Fibroblast of lung (primary cell): ENCODE results near the gene PRPH2.

Experiments
- EZH2 ChIP-seq: IDR thresholded peaks from 2 replicates; pipeline ENCODE4 v1.5.1; 2012; ENCODE audit warnings: low read length, control low read depth, mild to moderate bottlenecking; ENCODE audit errors: missing control alignments
- TF ChIP-seq, protein P1 (sequence below), 2 donors: IDR thresholded peaks in 1 of 2; conservative IDR thresholded peaks in 1 of 2; 1 replicate in 1 of 2; 2 replicates in 1 of 2; pipeline ENCODE4 v1.5.1; 2011 to 2012; ENCODE audit warnings: low read length in 2 of 2, control low read depth in 1 of 2, inconsistent platforms in 1 of 2, low read depth in 1 of 2, mild to moderate bottlenecking in 1 of 2

DNA sequence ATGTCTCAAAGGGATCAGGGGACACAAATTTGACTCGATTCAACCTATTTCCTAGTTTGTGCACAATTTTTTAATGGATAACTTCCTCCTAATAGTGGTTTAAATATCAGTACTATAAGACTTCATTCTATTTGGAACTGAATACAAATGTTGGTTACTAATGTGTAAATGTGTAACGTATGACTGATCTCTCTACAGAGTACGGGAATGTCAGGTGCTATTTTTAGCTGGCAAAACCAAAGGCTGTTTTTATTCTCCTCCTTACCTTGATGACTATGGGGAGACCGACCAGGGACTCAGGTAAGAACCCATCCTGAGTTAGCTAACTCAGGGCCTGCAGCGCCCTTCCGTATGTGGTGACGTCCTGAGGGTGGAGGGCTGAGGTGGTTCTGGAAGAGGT, 33.0 kb downstream of the PRPH2 start:
- TF ChIP-seq, protein P1, sequence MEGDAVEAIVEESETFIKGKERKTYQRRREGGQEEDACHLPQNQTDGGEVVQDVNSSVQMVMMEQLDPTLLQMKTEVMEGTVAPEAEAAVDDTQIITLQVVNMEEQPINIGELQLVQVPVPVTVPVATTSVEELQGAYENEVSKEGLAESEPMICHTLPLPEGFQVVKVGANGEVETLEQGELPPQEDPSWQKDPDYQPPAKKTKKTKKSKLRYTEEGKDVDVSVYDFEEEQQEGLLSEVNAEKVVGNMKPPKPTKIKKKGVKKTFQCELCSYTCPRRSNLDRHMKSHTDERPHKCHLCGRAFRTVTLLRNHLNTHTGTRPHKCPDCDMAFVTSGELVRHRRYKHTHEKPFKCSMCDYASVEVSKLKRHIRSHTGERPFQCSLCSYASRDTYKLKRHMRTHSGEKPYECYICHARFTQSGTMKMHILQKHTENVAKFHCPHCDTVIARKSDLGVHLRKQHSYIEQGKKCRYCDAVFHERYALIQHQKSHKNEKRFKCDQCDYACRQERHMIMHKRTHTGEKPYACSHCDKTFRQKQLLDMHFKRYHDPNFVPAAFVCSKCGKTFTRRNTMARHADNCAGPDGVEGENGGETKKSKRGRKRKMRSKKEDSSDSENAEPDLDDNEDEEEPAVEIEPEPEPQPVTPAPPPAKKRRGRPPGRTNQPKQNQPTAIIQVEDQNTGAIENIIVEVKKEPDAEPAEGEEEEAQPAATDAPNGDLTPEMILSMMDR (conservative IDR thresholded peaks at IDR 0.05 in 1 of 2, IDR thresholded peaks at IDR 0.05 in 1 of 2; ENCODE audit: low read depth in 1 of 2, low read length in 2 of 2) = no peak
- no peak for TF ChIP-seq EZH2
